GM12874 (cell line): ENCODE results near the gene DENND1A.

ENCODE experiments used
- CTCF ChIP-seq: IDR thresholded peaks from 2 replicates; pipeline ENCODE4 v1.5.1; 2011; ENCODE audit warnings: low read depth, mild to moderate bottlenecking, control low read depth, low read length, moderate library complexity; ENCODE audit not compliant: insufficient read depth

DENND1A gene

GRCh38 chr9:123928533-123929176, 1.3 kb downstream of the DENND1A start:
- TF ChIP-seq CTCF, result no peak

- TF ChIP-seq CTCF, result no peak
Measured at GRCh38 chr9:123927625-123928532, 2.0 kb downstream of the DENND1A start.

GRCh38 chr9:123926941-123927340, 3.0 kb downstream of the DENND1A start:
- TF ChIP-seq CTCF, result no peak

GRCh38 chr9:123925819-123926218, 4.1 kb downstream of the DENND1A start:
- TF ChIP-seq CTCF, result no peak

- no peak for TF ChIP-seq CTCF
Measured at GRCh38 chr9:123925161-123925560, 4.8 kb downstream of the DENND1A start.

- TF ChIP-seq CTCF, result no peak
Measured at GRCh38 chr9:123924727-123925126, 5.2 kb downstream of the DENND1A start.

- TF ChIP-seq CTCF, result no peak
Measured at GRCh38 chr9:123923884-123924283, 6.0 kb downstream of the DENND1A start.
